Measurements from ENCODE around the gene HMGB4. TPM values are rescaled to one million over a fixed set of nuclear protein-coding genes. Genes with fewer than 3 reads are reported as not detected.

HMGB4 gene
- total RNA-seq, 1 donor from 2014 or later = not detected

- Histone ChIP-seq H3K4me3 (ENCODE audit: low read depth, low read length) (no peak overlapping the region), H3K36me3 (ENCODE audit: control insufficient read depth, insufficient read depth, low read length) (no peaks in the 10 kb centered on the region), H3K27me3 (ENCODE audit: control insufficient read depth, insufficient read depth, low read length) (no peaks in the 10 kb centered on the region)
- no peak for FAIRE-seq
- no peak for TF ChIP-seq CTCF (IDR thresholded peaks at IDR 0.05; ENCODE audit: insufficient read depth, low read length, severe bottlenecking)
- no peak for DNase-seq (ENCODE audit: low read depth)
Measured at GRCh38 chr1:33848205-33848937, 15.5 kb upstream of the HMGB4 start.

GRCh38 chr1:33849211-33849610 is 14.7 kb upstream of the HMGB4 start:
- H3K27me3 ChIP-seq (ENCODE audit: control insufficient read depth, insufficient read depth, low read length) = no peaks in the 10 kb centered on the region
- no peak for FAIRE-seq
- no peak overlapping the region for H3K4me3 ChIP-seq (ENCODE audit: low read depth, low read length)
- no peak for TF ChIP-seq CTCF (IDR thresholded peaks at IDR 0.05; ENCODE audit: insufficient read depth, low read length, severe bottlenecking)
- no peaks in the 10 kb centered on the region for H3K36me3 ChIP-seq (ENCODE audit: control insufficient read depth, insufficient read depth, low read length)
- DNase-seq (ENCODE audit: low read depth) = peak; percentile 1

GRCh38 chr1:33850481-33850880 is 13.4 kb upstream of the HMGB4 start:
- Histone ChIP-seq H3K36me3 (ENCODE audit: control insufficient read depth, insufficient read depth, low read length) (no peaks in the 10 kb centered on the region), H3K27me3 (ENCODE audit: control insufficient read depth, insufficient read depth, low read length) (no peaks in the 10 kb centered on the region), H3K4me3 (ENCODE audit: low read depth, low read length) (no peak overlapping the region)
- no peak for TF ChIP-seq CTCF (IDR thresholded peaks at IDR 0.05; ENCODE audit: insufficient read depth, low read length, severe bottlenecking)
- DNase-seq (ENCODE audit: low read depth) (no peak), FAIRE-seq (no peak)

- no peak for DNase-seq (ENCODE audit: low read depth)
- Histone ChIP-seq H3K27me3 (ENCODE audit: control insufficient read depth, insufficient read depth, low read length) (no peaks in the 10 kb centered on the region), H3K36me3 (ENCODE audit: control insufficient read depth, insufficient read depth, low read length) (no peaks in the 10 kb centered on the region), H3K4me3 (ENCODE audit: low read depth, low read length) (no peak overlapping the region)
- FAIRE-seq = no peak
- no peak for TF ChIP-seq CTCF (IDR thresholded peaks at IDR 0.05; ENCODE audit: insufficient read depth, low read length, severe bottlenecking)
Measured at GRCh38 chr1:33852711-33853110, 11.2 kb upstream of the HMGB4 start.

- H3K4me3 ChIP-seq (ENCODE audit: low read depth, low read length) = no peak overlapping the region
- no peak for TF ChIP-seq CTCF (IDR thresholded peaks at IDR 0.05; ENCODE audit: insufficient read depth, low read length, severe bottlenecking)
- no peaks in the 10 kb centered on the region for H3K36me3 ChIP-seq (ENCODE audit: control insufficient read depth, insufficient read depth, low read length)
- DNase-seq (ENCODE audit: low read depth) (no peak), FAIRE-seq (no peak)
- no peaks in the 10 kb centered on the region for H3K27me3 ChIP-seq (ENCODE audit: control insufficient read depth, insufficient read depth, low read length)
Measured at GRCh38 chr1:33853431-33853830, 10.4 kb upstream of the HMGB4 start.

GRCh38 chr1:33854091-33854490 is 9.8 kb upstream of the HMGB4 start:
- no peak overlapping the region for H3K4me3 ChIP-seq (ENCODE audit: low read depth, low read length)
- no peak for FAIRE-seq

More at GRCh38 chr1:33854091-33854490, 9.8 kb upstream of the HMGB4 start:
- no peak for TF ChIP-seq CTCF (IDR thresholded peaks at IDR 0.05; ENCODE audit: insufficient read depth, low read length, severe bottlenecking)
- no peaks in the 10 kb centered on the region for H3K27me3 ChIP-seq (ENCODE audit: control insufficient read depth, insufficient read depth, low read length)
- H3K36me3 ChIP-seq (ENCODE audit: control insufficient read depth, insufficient read depth, low read length) = no peaks in the 10 kb centered on the region
- no peak for DNase-seq (ENCODE audit: low read depth)

Data from bronchial epithelial cell (primary cell).